Measurements from ENCODE around the gene PEX5L.

The PEX5L gene

DNA sequence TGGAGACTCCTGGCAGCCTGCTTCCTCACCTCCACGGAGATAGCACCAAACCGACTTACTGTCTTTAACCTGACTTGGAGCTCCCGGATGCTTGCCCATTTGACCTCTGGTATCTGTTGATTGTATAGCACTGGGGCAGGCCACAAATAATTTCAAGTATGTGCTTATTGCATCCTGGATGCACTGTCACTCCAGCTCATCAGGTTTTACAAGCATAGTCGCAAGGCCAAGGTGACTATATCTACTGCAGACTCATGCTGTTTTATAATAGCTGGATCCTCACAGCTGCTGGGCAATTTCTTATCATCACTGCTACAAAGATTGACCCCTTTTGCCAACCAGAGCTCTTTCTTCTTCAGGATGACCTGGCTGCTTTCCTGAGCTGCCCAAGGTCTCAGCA lies 45.6 kb downstream of the PEX5L start:
- Mint-ChIP-seq H3K27me3 (no peaks in the 10 kb centered on the region), H3K4me3 (no peak overlapping the region), H3K27ac (no peak overlapping the region), H3K4me1 (ENCODE audit: low read depth) (no peaks in the 10 kb centered on the region), H3K36me3 (ENCODE audit: low read depth) (no peaks in the 10 kb centered on the region), H3K9me3 (peaks cover 8% of the 10 kb centered on the region)
- intact Hi-C loops (cut with micrococcal nuclease): no loop called here

DNA sequence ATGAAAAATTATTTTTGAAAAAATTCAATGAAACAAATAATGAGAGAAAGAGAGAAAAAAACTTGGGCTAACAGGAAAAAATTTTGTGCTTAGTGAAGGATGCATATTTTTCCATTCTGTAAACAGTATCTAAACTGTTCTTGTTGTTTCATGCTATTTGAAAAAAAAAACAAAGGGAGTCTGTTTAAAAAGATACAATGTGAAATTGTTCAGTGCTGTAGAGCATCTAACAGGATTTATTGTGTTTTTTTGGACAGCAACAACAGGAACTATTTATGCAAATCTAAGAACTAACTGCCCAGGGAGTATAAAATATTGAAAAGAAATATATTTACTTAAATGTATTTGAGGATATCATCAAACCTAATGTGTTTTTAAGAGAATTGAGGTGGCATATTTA lies 55.1 kb downstream of the PEX5L start:
- Mint-ChIP-seq H3K36me3 (ENCODE audit: low read depth) (no peaks in the 10 kb centered on the region), H3K4me1 (ENCODE audit: low read depth) (no peaks in the 10 kb centered on the region), H3K4me3 (no peak overlapping the region), H3K27ac (no peak overlapping the region), H3K27me3 (no peaks in the 10 kb centered on the region), H3K9me3 (no peaks in the 10 kb centered on the region)
- intact Hi-C loops (cut with micrococcal nuclease): no loop called here

DNA sequence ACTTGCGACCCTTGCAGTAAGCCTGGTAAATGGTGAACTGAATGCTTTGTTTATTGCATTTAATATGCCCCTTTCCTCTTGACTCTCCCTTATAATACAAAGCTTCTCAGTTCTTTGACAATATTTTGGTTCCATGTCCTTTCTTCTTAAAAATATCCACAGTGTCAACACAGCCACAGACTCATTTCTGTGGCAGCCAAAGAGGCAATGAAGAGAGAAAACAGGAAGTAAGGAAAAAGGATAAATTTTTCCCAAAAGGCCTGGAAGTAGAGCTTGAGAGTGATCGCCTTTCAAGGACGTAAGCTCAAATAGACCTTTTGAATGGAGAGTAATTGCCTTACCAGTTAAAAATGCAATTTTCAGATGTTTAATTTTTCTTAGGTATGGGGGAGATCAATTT lies 59.4 kb downstream of the PEX5L start:
- Mint-ChIP-seq H3K4me3 (no peak overlapping the region), H3K27ac (no peak overlapping the region), H3K9me3 (no peaks in the 10 kb centered on the region), H3K4me1 (ENCODE audit: low read depth) (no peaks in the 10 kb centered on the region), H3K27me3 (no peaks in the 10 kb centered on the region), H3K36me3 (ENCODE audit: low read depth) (no peaks in the 10 kb centered on the region)
- intact Hi-C loops (cut with micrococcal nuclease): no loop called here

DNA sequence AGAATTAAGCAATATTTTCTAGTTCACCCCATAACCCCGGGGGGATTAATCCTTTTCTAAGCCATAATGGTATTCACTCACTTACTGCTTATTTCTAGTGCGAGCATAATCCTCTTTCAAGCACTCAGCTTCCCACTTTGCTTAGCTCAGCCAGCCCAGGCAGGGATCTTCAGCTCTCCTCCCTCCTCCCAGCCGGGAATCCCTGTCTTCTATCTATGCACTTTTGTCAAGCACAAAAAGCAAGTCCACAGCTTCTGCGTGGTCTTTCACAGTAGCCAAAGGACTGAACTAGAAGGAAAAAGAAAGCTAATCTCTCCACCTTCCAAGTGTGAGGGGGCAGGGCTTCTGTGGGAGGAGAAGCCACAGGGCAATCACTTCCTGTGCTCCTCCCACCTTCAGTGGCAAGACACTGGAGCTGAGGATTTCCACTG lies 62.8 kb downstream of the PEX5L start:
- Mint-ChIP-seq H3K27ac (no peak overlapping the region), H3K4me3 (no peak overlapping the region), H3K36me3 (ENCODE audit: low read depth) (no peaks in the 10 kb centered on the region), H3K27me3 (no peaks in the 10 kb centered on the region), H3K9me3 (no peaks in the 10 kb centered on the region), H3K4me1 (ENCODE audit: low read depth) (no peaks in the 10 kb centered on the region)
- intact Hi-C loops (cut with micrococcal nuclease): no loop called here

DNA sequence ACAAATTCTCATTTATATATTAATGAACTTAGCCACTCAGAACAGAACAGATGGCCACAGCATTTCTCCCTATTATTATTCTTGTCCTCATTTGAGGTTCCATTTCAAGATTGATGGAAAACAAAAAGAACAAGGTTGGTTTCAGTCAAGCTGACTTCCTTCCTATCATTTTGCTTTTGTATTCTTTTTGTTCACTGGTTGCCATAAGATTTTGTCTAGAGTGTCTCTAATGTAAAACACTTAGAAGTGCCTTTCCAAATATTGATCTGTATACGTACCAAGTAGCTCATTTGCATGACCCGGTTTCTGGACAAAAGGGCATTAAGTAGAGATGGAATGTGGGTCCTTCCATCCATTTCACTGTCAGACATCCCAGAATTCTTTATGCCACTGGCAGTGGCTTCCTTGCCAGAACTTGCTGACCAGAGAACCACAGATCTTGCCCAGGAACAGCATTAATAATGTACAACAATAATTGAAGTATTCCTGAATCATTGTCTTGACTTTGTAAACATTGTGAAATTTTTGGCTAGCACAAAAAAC lies 63.8 kb downstream of the PEX5L start:
- Mint-ChIP-seq H3K27ac (no peak overlapping the region), H3K9me3 (no peaks in the 10 kb centered on the region), H3K4me3 (no peak overlapping the region), H3K4me1 (ENCODE audit: low read depth) (no peaks in the 10 kb centered on the region), H3K27me3 (no peaks in the 10 kb centered on the region), H3K36me3 (ENCODE audit: low read depth) (no peaks in the 10 kb centered on the region)
- intact Hi-C loops (cut with micrococcal nuclease): no loop called here

DNA sequence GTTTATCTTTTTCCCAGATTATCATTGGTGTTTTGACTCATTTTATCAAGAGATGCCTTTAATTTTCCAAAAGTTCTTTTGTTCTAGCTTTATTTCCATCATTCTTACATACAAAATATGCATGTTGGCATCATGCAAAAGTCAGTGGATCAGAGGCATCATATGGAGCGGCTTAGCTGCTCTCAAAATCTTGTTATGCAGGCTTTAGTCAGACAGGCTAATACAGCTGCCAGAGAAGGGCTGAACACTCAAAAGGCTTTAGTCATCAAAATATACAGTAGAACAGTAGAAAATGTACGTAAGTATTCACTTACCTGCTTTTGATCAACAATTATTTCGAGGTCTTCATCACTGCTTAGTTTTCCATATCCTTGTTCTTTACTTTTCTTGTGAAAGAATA lies 65.5 kb downstream of the PEX5L start:
- Mint-ChIP-seq H3K27me3 (no peaks in the 10 kb centered on the region), H3K27ac (no peak overlapping the region), H3K4me1 (ENCODE audit: low read depth) (no peaks in the 10 kb centered on the region), H3K9me3 (no peaks in the 10 kb centered on the region), H3K36me3 (ENCODE audit: low read depth) (no peaks in the 10 kb centered on the region), H3K4me3 (no peak overlapping the region)
- intact Hi-C loops (cut with micrococcal nuclease): no loop called here

DNA sequence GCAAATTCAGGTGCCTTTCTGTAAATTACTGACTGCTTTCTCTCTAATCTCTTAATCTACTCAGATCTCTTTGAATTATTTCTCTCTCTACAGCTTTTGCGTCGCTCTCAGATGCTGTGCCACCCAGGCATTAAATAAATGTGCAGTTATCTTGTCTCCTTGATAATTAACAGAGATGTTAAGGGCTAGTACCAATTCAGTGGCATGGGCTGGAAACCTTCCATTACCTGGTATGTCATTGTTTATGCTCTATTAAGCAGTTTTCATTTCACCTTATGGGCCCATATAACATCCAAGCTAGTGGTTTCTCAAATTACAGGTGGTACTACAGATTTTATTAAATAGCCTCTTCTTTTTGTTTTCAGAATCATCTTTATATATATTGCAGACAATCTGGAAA lies 66.0 kb downstream of the PEX5L start:
- Mint-ChIP-seq H3K27me3 (no peaks in the 10 kb centered on the region), H3K9me3 (no peaks in the 10 kb centered on the region), H3K4me1 (ENCODE audit: low read depth) (no peaks in the 10 kb centered on the region), H3K27ac (no peak overlapping the region), H3K36me3 (ENCODE audit: low read depth) (no peaks in the 10 kb centered on the region), H3K4me3 (no peak overlapping the region)
- intact Hi-C loops (cut with micrococcal nuclease): no loop called here

DNA sequence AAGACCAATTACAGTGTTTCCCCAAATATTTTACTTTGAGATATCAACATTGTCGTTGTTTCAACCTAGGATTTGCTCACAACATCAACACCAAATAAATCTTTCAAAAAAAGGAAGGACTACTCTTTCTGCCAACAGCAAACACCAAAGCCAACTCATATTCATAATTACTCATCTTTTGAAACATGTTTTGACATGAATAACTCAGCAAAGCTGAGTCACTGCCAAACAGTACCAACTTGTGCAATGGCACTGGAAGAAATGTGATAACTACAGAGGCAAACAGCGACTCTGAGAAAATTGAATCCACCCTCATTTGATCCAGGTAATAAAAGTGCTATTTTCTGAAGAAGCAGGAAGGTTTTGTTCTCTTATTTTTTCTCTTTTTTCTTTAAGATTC lies 67.2 kb downstream of the PEX5L start:
- intact Hi-C loops (cut with micrococcal nuclease): no loop called here
- Mint-ChIP-seq H3K36me3 (ENCODE audit: low read depth) (no peaks in the 10 kb centered on the region), H3K9me3 (no peaks in the 10 kb centered on the region), H3K4me1 (ENCODE audit: low read depth) (no peaks in the 10 kb centered on the region), H3K27ac (no peak overlapping the region), H3K27me3 (no peaks in the 10 kb centered on the region), H3K4me3 (no peak overlapping the region)

DNA sequence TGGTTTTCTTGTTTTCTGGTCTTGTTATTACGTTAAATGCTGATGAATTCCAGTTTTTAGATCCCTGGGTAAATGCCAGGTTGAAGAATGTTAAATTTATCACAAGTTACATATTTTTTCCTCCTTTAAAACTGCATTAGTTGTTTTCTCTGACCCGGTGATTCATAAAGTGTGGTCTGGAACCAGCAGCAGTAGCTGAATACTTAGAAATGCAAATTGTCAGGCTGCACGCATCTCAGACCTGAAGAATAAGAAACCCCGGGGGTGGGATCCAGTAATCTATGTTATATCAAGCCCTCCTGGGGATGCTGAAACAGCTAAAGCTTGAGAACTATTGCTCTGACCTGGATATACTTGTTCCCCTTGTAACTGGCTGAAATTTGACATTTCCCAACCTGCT lies 69.1 kb downstream of the PEX5L start:
- H3K4me3 Mint-ChIP-seq: no peak overlapping the region
- intact Hi-C loops (cut with micrococcal nuclease): no loop called here
- H3K9me3 Mint-ChIP-seq: no peaks in the 10 kb centered on the region

DNA sequence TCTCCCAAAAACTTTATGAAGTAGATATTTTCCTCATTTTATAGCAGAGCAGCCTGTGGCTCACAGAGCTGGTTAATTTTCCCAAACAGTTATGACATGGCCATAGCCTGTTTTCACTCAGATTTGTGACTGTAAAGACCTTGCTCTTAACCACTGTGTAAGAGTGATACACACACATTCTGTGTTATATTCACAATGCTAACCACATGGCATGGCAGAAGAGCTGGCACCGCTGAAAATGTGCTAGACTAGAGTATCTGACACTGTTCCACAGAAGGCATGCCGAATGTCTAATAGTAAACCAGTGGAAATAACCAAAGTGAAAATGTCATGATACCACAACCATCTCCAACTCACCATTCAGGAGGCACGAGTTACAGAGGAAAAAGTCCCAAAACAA lies 71.8 kb downstream of the PEX5L start:
- Mint-ChIP-seq H3K9me3 (no peaks in the 10 kb centered on the region), H3K4me3 (no peak overlapping the region), H3K4me1 (ENCODE audit: low read depth) (no peaks in the 10 kb centered on the region), H3K27me3 (no peaks in the 10 kb centered on the region), H3K27ac (no peak overlapping the region), H3K36me3 (ENCODE audit: low read depth) (no peaks in the 10 kb centered on the region)
- intact Hi-C loops (cut with micrococcal nuclease): no loop called here

More for the DNA sequence above, 69.1 kb downstream of the PEX5L start:
- Mint-ChIP-seq H3K27ac (no peak overlapping the region), H3K4me1 (ENCODE audit: low read depth) (no peaks in the 10 kb centered on the region), H3K27me3 (no peaks in the 10 kb centered on the region), H3K36me3 (ENCODE audit: low read depth) (no peaks in the 10 kb centered on the region)

DNA sequence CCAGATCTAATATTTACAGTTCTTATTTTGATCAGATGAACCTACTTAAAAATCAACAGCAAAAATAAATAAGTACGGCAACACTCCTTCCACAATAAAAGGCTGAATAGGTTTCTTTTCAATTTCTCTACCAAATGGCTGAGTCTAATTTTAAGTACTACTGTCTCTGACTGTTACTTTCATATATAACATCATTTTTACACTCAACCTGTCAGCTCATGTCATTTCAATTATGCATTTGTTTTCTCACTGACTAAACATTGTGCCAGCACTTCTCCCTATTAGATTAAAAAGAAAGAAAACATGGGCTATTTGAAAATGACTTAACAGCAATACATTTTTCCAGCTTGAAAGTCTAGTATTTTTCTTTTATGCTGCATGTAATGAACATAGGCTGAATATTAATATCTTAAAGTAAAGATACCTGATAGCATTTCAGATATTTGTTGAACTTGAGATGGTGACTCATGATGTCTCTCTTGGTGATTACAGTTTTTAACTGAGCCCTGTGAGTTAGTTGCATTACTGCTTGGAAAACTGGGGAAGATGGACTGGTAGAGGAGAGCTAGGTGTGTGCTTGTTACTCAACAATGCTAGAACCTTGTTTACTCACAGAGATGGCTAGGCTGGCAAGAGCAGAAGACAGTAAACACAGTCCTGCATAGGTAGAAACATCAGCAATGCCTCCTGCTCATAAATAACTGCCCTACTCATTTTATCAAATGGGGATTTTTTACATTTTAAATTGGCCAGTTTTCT lies 73.9 kb downstream of the PEX5L start:
- H3K4me1 Mint-ChIP-seq (ENCODE audit: low read depth): peaks cover 5% of the 10 kb centered on the region
- H3K27ac Mint-ChIP-seq: no peak overlapping the region
- H3K27me3 Mint-ChIP-seq: no peaks in the 10 kb centered on the region
- no peaks in the 10 kb centered on the region for H3K9me3 Mint-ChIP-seq
- H3K4me3 Mint-ChIP-seq: no peak overlapping the region
- no peaks in the 10 kb centered on the region for H3K36me3 Mint-ChIP-seq (ENCODE audit: low read depth)
- intact Hi-C loops (cut with micrococcal nuclease): no loop called here

DNA sequence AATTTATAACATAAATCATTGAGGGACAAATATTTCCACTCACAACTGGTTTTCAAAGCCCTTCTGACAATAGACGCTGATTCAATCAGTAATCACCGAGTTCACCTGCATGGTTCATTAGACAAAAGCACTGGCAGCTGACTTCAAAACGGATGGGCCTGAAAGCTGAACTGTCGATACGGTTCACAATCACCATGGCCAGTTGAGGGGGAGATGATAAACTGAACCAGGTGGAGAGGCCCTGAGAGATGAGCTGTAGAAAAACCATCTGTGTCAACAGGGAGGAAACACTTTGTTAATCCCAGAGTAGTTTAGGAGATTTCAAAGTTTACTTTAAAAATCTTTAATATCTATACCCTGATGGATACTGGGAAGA lies 75.0 kb downstream of the PEX5L start:
- Mint-ChIP-seq H3K9me3 (no peaks in the 10 kb centered on the region), H3K4me3 (no peak overlapping the region), H3K27me3 (peaks cover 5% of the 10 kb centered on the region), H3K27ac (no peak overlapping the region), H3K4me1 (ENCODE audit: low read depth) (peaks cover 16% of the 10 kb centered on the region), H3K36me3 (ENCODE audit: low read depth) (no peaks in the 10 kb centered on the region)
- intact Hi-C loops (cut with micrococcal nuclease): no loop called here

DNA sequence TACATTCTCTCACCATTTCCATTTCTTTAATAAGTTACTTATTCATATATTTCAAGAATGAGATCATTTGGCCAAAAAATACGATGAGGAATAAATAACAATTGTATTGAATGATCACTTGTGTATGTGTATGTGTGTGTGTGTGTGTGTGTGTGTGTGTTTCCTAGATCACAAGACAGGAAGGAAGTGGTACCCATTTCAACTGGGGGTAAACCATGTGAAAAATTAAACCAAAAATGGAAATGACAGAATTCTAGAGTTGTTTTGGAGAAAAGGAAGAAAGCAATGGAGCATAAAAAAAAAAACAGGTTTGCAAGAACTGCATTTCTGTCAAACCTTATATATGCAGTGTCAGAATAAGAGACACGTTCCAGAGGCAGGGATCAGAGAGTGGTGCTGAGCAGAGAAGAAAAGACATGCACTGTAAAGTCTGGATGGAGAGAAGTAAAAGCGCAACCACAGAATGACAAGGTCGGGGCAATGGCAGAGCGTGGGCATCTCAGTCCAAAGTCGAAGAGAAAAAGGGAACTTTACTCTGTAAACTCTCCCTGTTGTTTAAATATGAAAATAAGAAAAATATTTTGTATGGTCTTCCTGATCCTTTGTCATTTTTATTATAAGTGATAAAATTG lies 75.5 kb downstream of the PEX5L start:
- Mint-ChIP-seq H3K4me3 (no peak overlapping the region), H3K9me3 (no peaks in the 10 kb centered on the region), H3K36me3 (ENCODE audit: low read depth) (no peaks in the 10 kb centered on the region), H3K4me1 (ENCODE audit: low read depth) (peaks cover 16% of the 10 kb centered on the region), H3K27ac (no peak overlapping the region), H3K27me3 (peaks cover 5% of the 10 kb centered on the region)
- intact Hi-C loops (cut with micrococcal nuclease): no loop called here

DNA sequence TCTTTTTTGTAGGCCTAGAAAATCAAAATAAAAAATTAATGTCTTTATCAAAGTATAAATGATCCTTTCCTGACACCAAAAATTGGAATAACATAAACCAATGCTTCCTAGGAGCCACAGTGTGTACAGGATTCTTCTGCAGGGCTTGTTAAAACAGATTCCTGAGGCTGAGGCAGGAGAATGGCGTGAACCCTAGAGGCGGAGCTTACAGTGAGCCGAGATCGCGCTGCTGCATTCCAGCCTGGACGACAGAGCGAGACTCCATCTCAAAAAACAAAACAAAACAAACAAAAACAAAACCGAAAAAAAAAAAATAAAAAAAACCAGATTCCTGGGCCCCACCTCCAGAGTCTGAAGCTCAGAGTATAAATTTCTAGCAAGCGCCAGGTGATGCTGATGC lies 78.0 kb downstream of the PEX5L start:
- peaks cover 16% of the 10 kb centered on the region for H3K4me1 Mint-ChIP-seq (ENCODE audit: low read depth)
- no peak overlapping the region for H3K4me3 Mint-ChIP-seq
- H3K36me3 Mint-ChIP-seq (ENCODE audit: low read depth): no peaks in the 10 kb centered on the region
- H3K27me3 Mint-ChIP-seq: peaks cover 5% of the 10 kb centered on the region
- intact Hi-C loops (cut with micrococcal nuclease): no loop called here
- no peak overlapping the region for H3K27ac Mint-ChIP-seq
- no peaks in the 10 kb centered on the region for H3K9me3 Mint-ChIP-seq

DNA sequence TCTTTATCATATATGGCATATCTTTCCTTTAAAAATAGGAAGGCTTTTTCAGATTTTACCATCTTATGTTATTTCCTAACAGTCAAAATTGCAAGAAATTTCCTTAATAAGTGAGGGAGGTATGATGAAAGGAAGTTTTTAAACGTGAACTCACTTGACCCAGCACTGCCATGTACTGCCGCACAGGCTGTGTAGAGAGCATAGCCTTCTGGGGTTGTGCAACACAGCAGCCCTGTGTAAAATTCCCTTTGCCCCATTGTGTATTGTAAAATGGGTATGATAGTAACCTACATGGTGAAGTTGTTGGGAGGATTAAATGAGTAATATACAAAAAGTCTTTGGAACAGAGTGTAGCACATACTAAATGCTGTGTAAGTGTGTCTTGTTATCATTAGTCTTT lies 78.6 kb downstream of the PEX5L start:
- Mint-ChIP-seq H3K27me3 (peaks cover 5% of the 10 kb centered on the region), H3K36me3 (ENCODE audit: low read depth) (no peaks in the 10 kb centered on the region), H3K4me3 (no peak overlapping the region), H3K4me1 (ENCODE audit: low read depth) (peaks cover 16% of the 10 kb centered on the region), H3K27ac (no peak overlapping the region), H3K9me3 (no peaks in the 10 kb centered on the region)
- intact Hi-C loops (cut with micrococcal nuclease): no loop called here
